ENCODE results near the gene NBEA. TPM values are rescaled to one million over a fixed set of nuclear protein-coding genes. Genes with fewer than 3 reads are reported as not detected.

The NBEA gene
- total and polyA plus RNA-seq, 2 experiments from 2014 or later = 2.6 to 12.3 TPM

GRCh38 chr13:35659796-35660195 lies 717.7 kb downstream of the NBEA start:
- TF ChIP-seq EZH2phosphoT487 (IDR thresholded peaks at IDR 0.05; ENCODE audit: low read depth, severe bottlenecking, unreplicated experiment) (no peak), CTCF (IDR thresholded peaks at IDR 0.05; ENCODE audit: poor library complexity) (no peak), EZH2 (IDR thresholded peaks at IDR 0.05; ENCODE audit: borderline replicate concordance) (no peak)
- Histone ChIP-seq H3K4me3 (no peak overlapping the region), H2AFZ (no peak overlapping the region), H3K4me2 (no peak overlapping the region), H3K27me3 (no peaks in the 10 kb centered on the region), H3K9me2 (replicated peaks; ENCODE audit: insufficient read depth) (no peaks in the 10 kb centered on the region), H4K20me1 (ENCODE audit: insufficient read depth, poor library complexity, severe bottlenecking) (no peaks in the 10 kb centered on the region), H3K79me2 (no peaks in the 10 kb centered on the region), H3K9me3 (ENCODE audit: low read depth) (no peaks in the 10 kb centered on the region), H3K36me3 (replicated peaks; ENCODE audit: insufficient read depth, low read depth) (no peaks in the 10 kb centered on the region), H3K4me1 (ENCODE audit: insufficient read depth) (no peaks in the 10 kb centered on the region), H3K27ac (no peak overlapping the region)
- no peak for DNase-seq (ENCODE audit: low spot score)
- WGBS (ENCODE audit: low lambda C conversion rate, missing lambda C conversion rate) = 90% methylated on average over 4 of the region's 4 CpGs

GRCh38 chr13:35664747-35665146 lies 722.7 kb downstream of the NBEA start:
- H3K4me2 ChIP-seq = no peak overlapping the region
- no peaks in the 10 kb centered on the region for H3K4me1 ChIP-seq (ENCODE audit: insufficient read depth)
- H3K4me3 ChIP-seq = no peak overlapping the region
- H4K20me1 ChIP-seq (ENCODE audit: insufficient read depth, poor library complexity, severe bottlenecking) = no peaks in the 10 kb centered on the region
- no peak for DNase-seq (ENCODE audit: low spot score)
- H2AFZ ChIP-seq = no peak overlapping the region
- H3K79me2 ChIP-seq = no peaks in the 10 kb centered on the region
- H3K36me3 ChIP-seq (replicated peaks; ENCODE audit: insufficient read depth, low read depth) = no peaks in the 10 kb centered on the region
- no peak overlapping the region for H3K27ac ChIP-seq
- WGBS (ENCODE audit: low lambda C conversion rate, missing lambda C conversion rate) = 93% methylated on average over 7 of the region's 7 CpGs
- H3K9me3 ChIP-seq (ENCODE audit: low read depth) = no peaks in the 10 kb centered on the region
- H3K27me3 ChIP-seq = no peaks in the 10 kb centered on the region
- H3K9me2 ChIP-seq (replicated peaks; ENCODE audit: insufficient read depth) = no peaks in the 10 kb centered on the region
- TF ChIP-seq CTCF (IDR thresholded peaks at IDR 0.05; ENCODE audit: poor library complexity) (no peak), EZH2 (IDR thresholded peaks at IDR 0.05; ENCODE audit: borderline replicate concordance) (no peak)

DNA sequence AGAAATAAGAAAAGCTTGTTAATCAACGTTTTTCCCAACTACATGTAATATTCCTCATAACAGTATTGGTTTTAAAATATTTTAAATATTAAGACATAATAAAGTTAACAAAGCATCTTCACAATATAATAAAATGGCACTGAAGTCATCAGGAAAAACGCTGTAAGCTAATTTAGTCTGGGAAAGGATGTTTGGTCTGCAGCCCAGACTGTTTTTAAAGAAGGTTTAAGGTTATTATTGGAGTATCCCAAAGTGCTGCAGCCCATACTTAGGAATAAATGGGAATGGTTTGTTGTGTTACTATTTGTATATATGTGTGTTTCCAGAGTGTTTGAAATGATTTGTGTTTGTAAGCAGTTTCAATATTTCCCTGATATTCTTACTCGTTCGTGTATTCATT lies 727.3 kb downstream of the NBEA start:
- Histone ChIP-seq H3K4me2 (no peak overlapping the region), H3K9me2 (replicated peaks; ENCODE audit: insufficient read depth) (no peaks in the 10 kb centered on the region), H3K27ac (no peak overlapping the region), H2AFZ (no peak overlapping the region), H3K4me3 (no peak overlapping the region), H3K36me3 (replicated peaks; ENCODE audit: insufficient read depth, low read depth) (no peaks in the 10 kb centered on the region), H3K79me2 (no peaks in the 10 kb centered on the region), H3K27me3 (no peaks in the 10 kb centered on the region), H3K9me3 (ENCODE audit: low read depth) (no peaks in the 10 kb centered on the region), H4K20me1 (ENCODE audit: insufficient read depth, poor library complexity, severe bottlenecking) (no peaks in the 10 kb centered on the region), H3K4me1 (ENCODE audit: insufficient read depth) (no peaks in the 10 kb centered on the region)
- WGBS (ENCODE audit: low lambda C conversion rate, missing lambda C conversion rate) = 87% methylated on average over 4 of the region's 4 CpGs
- TF ChIP-seq EZH2 (IDR thresholded peaks at IDR 0.05; ENCODE audit: borderline replicate concordance) (no peak), CTCF (IDR thresholded peaks at IDR 0.05; ENCODE audit: poor library complexity) (no peak), EZH2phosphoT487 (IDR thresholded peaks at IDR 0.05; ENCODE audit: low read depth, severe bottlenecking, unreplicated experiment) (no peak)
- no peak for DNase-seq (ENCODE audit: low spot score)

DNA sequence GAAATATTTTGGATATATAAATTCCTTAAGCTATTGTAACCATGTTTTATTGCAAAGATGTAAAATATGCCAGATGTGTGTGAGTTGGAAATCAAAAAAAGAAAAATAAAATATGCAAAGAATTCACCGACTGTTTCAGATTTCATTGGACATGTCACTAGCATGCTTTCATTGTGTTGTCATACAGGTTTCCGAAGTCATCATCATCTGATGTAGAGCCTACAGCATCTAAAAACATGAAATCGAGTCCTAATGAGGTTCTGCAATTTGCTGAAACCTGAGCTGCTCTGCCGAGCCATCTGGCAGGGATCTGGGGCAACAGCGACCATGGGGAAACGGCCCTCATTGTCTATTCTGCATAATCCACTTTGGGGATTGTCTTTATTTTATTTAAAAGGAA lies 730.5 kb downstream of the NBEA start:
- Histone ChIP-seq H4K20me1 (ENCODE audit: insufficient read depth, poor library complexity, severe bottlenecking) (no peaks in the 10 kb centered on the region), H2AFZ (no peak overlapping the region), H3K9me3 (ENCODE audit: low read depth) (no peaks in the 10 kb centered on the region), H3K36me3 (replicated peaks; ENCODE audit: insufficient read depth, low read depth) (no peaks in the 10 kb centered on the region), H3K4me1 (ENCODE audit: insufficient read depth) (no peaks in the 10 kb centered on the region), H3K27ac (no peak overlapping the region), H3K4me3 (no peak overlapping the region), H3K4me2 (no peak overlapping the region), H3K79me2 (no peaks in the 10 kb centered on the region), H3K9me2 (replicated peaks; ENCODE audit: insufficient read depth) (no peaks in the 10 kb centered on the region), H3K27me3 (no peaks in the 10 kb centered on the region)
- no peak for DNase-seq (ENCODE audit: low spot score)
- TF ChIP-seq CTCF (IDR thresholded peaks at IDR 0.05; ENCODE audit: poor library complexity) (no peak), EZH2phosphoT487 (IDR thresholded peaks at IDR 0.05; ENCODE audit: low read depth, severe bottlenecking, unreplicated experiment) (no peak)
- WGBS (ENCODE audit: low lambda C conversion rate, missing lambda C conversion rate) = 75% methylated on average over 6 of the region's 6 CpGs

Measured in hepatocyte (in vitro differentiated cells).